ENCODE measurements around the gene FTL.
A peak's percentile ranks its signal among the peaks of the same experiment; 100 is the strongest.

The FTL gene

DNA sequence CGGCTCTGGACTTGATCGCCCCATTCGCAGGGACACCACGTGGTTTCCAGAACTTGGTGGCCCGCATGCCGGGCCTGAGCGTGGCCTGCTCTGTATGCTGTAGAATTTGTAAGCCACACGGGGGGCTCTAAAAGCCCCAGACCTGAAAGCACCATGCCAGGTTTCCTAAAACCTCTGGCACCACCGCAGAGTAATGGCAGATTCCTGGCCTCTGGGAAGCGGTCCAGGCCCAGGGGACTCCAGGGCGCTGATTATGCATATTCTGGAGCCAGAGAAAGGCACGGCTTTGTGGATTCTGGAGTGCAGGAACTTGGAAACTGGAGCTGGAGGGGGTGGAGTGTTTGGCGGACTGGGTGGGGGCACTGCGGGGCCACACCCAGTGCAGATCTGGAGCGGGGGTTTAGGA lies 3.7 kb downstream of the FTL start:
- no peak overlapping the region for H3K27ac ChIP-seq
- TF ChIP-seq, protein P1, sequence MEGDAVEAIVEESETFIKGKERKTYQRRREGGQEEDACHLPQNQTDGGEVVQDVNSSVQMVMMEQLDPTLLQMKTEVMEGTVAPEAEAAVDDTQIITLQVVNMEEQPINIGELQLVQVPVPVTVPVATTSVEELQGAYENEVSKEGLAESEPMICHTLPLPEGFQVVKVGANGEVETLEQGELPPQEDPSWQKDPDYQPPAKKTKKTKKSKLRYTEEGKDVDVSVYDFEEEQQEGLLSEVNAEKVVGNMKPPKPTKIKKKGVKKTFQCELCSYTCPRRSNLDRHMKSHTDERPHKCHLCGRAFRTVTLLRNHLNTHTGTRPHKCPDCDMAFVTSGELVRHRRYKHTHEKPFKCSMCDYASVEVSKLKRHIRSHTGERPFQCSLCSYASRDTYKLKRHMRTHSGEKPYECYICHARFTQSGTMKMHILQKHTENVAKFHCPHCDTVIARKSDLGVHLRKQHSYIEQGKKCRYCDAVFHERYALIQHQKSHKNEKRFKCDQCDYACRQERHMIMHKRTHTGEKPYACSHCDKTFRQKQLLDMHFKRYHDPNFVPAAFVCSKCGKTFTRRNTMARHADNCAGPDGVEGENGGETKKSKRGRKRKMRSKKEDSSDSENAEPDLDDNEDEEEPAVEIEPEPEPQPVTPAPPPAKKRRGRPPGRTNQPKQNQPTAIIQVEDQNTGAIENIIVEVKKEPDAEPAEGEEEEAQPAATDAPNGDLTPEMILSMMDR (conservative IDR thresholded peaks at IDR 0.05) = no peak

- TF ChIP-seq, protein P1 (conservative IDR thresholded peaks at IDR 0.05) = no peak
- H3K27ac ChIP-seq = no peak overlapping the region
Observed at GRCh38 chr19:48969276-48970138, 4.4 kb downstream of the FTL start.

- H3K27ac ChIP-seq = no peak overlapping the region
- TF ChIP-seq, protein P1 (conservative IDR thresholded peaks at IDR 0.05) = no peak
Observed at GRCh38 chr19:48970139-48970766, 5.1 kb downstream of the FTL start.

DNA sequence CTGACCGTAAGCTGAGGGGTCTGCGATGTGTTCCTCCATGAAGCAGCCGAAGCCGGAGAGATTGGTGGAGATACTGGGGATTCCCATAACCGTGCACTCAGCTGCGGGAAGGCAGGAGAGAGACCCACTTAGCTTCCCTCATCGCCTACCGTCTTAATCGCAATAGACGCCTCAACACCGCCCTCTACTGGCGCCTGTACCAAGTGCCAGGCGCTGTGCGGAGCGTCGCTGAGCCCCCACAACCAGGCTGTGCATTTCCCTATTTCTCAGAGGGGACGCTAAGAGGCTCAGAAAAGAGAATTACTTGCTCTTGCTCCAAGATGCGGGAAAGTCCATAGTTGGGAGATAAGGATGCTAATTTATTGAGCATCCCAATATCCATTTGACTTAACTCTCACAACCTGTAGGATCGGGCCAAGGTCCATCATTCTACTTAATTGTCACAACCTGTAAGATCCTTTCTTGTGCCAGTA lies 5.8 kb downstream of the FTL start:
- TF ChIP-seq, protein P1 (conservative IDR thresholded peaks at IDR 0.05) = peak; percentile 94
- H3K27ac ChIP-seq = no peak overlapping the region

DNA sequence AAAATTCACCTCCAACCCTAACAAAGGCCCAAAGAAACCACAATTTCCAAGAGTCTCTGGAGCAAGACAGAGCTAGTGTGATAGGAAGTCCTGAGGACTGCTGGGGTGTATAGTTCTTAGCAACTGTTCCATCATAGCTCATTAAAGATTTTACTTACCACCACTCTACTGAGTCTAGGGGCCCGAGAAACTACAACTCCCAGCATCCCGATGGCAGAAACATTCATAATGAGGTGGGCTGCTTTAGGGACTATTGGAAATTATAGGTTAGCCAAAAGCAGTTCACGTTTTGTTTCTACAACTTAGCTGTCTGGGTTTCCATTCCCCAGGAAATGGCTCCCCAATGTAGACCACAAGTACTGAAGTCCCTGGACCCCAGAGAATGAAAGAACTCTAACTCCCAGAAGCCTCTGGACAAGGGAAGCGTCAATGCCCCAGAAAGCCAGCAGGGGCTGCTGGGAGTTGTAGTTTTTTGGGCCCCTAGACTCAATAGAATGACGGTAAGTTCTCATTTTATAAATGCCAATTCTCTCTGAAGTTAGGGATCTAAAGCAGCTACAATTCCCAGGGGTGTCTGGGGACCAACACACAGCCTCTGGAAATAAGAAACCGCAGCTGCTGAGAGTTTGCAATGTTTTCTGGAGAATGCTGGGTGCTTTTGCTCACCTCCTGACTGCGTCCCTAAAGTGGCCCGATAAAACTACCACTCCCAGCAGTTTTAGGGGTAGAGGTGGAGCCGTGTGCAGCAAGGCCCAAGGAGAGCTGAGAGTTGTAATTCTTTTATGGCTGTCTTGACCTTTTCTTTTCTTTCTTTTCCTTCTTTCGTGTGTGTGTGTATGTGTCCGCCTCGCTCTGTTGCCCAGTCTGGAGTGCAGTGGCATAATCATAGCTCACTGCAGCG lies 11.1 kb downstream of the FTL start:
- H3K27ac ChIP-seq = no peak overlapping the region
- TF ChIP-seq, protein P1 (conservative IDR thresholded peaks at IDR 0.05) = no peak

DNA sequence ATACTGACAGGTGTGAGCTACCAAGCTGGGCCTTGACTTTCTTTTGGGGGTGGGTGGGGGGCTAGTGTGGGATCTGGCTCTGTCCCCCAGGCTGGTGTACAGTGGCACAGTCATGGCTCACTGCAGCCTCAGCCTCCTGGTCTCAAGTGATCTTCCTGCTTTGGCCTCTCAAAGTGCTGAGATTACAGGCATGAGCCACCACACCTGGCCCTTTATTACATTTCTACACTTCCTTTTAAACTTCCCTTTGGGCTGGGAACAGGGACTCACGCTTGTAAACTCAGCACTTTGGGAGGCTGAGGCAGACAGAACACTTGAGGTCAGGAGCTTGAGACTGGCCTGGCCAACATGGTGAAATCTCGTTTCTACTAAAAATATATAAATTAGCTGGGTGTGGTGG lies 12.0 kb downstream of the FTL start:
- H3K27ac ChIP-seq = no peak overlapping the region

More for the DNA sequence above, 12.0 kb downstream of the FTL start:
- TF ChIP-seq, protein P1 (conservative IDR thresholded peaks at IDR 0.05) = no peak
